ENCODE results near the gene PLXNA2.

PLXNA2 gene

GRCh38 chr1:207985996-207986395, 258.2 kb downstream of the PLXNA2 start:
- no peak for FAIRE-seq

- FAIRE-seq, result no peak
These were observed 259.2 kb downstream of the PLXNA2 start for GRCh38 chr1:207984831-207985572.

GRCh38 chr1:207983044-207983635, 261.0 kb downstream of the PLXNA2 start:
- FAIRE-seq, result no peak

- FAIRE-seq, result no peak
These were observed 262.2 kb downstream of the PLXNA2 start for GRCh38 chr1:207981976-207982375.

GRCh38 chr1:207978441-207978840, 265.7 kb downstream of the PLXNA2 start:
- FAIRE-seq, result no peak

GRCh38 chr1:207977876-207978275, 266.3 kb downstream of the PLXNA2 start:
- no peak for FAIRE-seq

GRCh38 chr1:207973898-207974568, 270.2 kb downstream of the PLXNA2 start:
- FAIRE-seq, result no peak

- FAIRE-seq, result no peak
These were observed 271.8 kb downstream of the PLXNA2 start for GRCh38 chr1:207972337-207972736.

All from colon (tissue), 2 donors.